OCI-LY7 (cell line): ENCODE data around the gene TMEM222.

ENCODE experiments used
- CTCF ChIP-seq: fragments of 200-600 bp; sonication (generic); conservative IDR thresholded peaks from 2 replicates; pipeline ENCODE4 v1.5.1; 2014; ENCODE audit warnings: mild to moderate bottlenecking, antibody characterized with exemption, low read length, moderate library complexity, mixed read lengths
- EZH2phosphoT487 ChIP-seq: fragments of 200-600 bp; sonication (generic); IDR thresholded peaks from 2 replicates; pipeline ENCODE4 v1.6.1; 2018; ENCODE audit warnings: low read depth, borderline replicate concordance, mild to moderate bottlenecking, mixed run types, antibody characterized with exemption, low read length, moderate library complexity, mixed read lengths

- TF ChIP-seq CTCF, result no peak
- TF ChIP-seq EZH2phosphoT487, result no peak
Measured at GRCh38 chr1:27322569-27323240, 742 bp downstream of the TMEM222 start.
